Hematopoietic multipotent progenitor cell treated with erythropoietin and hydrocortisone succinate and interleukin-3 and kit ligand, for 4 days (in vitro differentiated cells): ENCODE measurements around the gene NDOR1.
A peak's percentile ranks its signal among the peaks of the same experiment; 100 is the strongest.

ENCODE experiments used
- DNase-seq: peaks from one replicate; pipeline ENCODE4 v3.0.0-alpha.2; 2015

The NDOR1 gene

DNA sequence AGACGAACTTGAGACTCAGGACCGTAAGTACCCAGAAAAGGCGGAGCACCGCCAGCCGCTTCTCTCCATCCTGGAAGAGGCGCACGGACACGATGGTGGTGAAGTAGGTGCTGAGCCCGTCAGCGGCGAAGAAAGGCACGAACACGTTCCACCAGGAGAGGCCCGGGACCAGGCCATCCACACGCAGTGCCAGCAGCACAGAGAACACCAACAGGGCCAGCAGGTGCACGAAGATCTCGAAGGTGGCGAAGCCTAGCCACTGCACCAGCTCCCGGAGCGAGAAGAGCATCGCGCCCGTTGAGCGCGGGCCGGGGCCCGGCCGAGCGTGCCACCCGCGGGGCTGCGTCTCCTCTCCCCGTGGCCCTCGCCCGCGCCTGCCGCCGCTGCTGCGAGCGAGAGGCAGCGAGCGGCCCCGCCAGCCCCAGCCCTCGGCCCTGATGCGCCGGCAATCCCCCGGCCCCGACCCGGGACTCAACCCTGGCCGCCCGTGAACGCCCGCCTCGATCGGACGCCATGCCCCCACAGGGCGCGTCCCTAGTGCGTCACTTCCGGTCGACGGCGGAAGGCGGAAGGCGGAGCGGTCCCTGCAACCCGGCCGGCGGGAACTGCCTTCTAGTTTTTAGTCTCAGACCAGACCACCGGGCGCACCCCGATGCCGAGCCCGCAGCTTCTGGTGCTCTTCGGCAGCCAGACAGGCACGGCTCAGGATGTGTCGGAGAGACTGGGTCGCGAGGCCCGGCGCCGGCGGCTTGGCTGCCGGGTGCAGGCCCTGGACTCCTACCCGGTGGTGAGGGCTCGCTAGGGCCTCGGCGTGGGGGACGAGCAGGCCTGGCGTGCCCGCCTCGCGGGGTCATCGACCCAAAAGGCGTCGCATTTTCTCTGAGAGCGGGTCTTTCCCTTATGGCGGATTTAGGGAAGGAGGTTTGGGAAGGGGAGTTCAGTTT lies at the start of gene NDOR1, which contains the start of gene TMEM203:
TSS of gene NDOR1 (plus strand) at position 575 of the 944 bp plus-strand sequence. CDS start at position 653, 78 bp downstream.
TSS of gene TMEM203 (minus strand) at position 523 of the 944 bp plus-strand sequence. CDS start at position 289, 234 bp downstream.
- peak; percentile 96 for DNase-seq

- DNase-seq = peak; percentile 79
Observed at GRCh38 chr9:137156567-137157375, 48.7 kb upstream of the NDOR1 start.

DNA sequence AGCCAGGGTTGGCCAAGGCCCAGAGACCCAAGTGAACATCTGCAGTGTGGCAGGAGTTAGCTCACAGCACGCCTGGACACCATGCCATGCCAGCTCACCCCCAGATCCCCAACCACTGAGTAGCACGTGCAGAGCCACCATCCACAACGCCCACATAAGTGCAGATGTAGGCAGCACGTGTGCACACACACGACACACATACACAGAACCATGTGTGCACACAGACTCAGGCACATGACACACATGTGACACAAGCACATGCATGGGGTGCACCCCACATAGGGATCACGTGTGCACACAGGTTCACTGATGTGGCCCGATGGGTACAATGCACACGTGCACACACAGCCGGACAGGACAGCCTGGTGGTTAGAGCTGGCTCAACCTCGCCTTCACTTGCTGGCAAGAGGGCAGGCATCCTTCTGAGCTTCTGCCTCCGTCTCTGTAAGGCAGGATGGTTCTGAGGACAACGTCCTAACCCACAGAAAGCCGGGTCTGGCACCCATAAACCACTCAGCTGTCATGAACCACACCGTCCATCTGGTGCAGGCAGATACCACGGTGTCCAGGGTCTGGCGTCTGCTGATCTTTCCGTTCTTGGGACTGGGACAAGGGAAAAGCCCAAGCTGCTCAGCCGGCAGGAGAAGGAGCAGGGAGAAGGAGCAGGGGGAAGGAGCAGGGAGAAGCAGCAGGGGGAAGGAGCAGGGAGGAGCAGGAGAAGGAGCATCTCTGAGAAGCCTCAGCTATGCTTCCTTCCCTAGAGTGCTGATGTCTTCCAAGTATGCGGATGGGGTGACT lies 47.7 kb upstream of the NDOR1 start:
- DNase-seq = no peak

- no peak for DNase-seq
Observed at GRCh38 chr9:137158625-137159024, 46.9 kb upstream of the NDOR1 start.

DNA sequence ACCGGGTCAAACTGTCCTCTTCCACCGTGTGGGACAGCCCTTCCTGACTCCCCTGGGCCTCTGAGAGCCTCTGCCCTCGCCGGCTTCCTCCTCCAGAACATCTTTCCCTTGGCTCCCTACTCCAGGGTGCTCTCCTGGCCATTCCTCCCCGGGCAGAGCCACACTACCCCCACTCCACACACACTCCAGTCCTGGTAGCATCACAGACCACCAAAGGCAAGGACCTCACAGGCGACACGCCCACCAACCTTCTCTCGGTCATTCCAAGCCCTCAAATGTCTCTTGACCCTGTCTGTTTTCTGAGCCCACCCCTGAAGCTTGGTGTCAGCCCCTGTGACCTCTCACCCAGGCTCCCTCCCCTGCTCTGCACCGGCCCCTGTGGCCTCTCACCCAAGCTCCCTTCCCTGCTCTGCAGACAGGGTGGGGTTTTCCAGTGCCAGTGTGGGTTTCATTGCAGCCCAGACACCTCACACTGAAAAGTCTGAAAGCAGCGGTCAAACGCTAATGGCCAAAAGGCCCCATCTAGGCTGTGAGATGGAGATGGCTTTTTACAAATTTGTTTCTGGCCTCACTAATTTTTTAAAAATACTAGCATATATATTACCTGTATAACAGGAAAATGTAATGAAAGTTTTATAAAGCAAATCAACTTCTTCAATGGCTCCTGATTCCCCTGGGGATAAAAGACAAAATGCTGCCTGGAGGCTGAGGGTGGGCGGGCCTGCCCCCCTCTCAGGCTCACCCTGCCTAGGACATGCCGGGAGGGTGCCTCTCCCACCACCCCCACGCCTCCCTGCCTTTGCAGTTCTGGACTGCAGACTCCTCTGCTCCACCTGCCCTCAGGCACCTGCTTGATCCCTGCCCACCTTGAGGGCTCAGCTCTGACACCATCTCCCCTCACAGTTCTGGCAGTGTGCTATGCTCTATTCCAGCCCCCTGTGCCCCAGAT lies 46.1 kb upstream of the NDOR1 start:
- no peak for DNase-seq

DNA sequence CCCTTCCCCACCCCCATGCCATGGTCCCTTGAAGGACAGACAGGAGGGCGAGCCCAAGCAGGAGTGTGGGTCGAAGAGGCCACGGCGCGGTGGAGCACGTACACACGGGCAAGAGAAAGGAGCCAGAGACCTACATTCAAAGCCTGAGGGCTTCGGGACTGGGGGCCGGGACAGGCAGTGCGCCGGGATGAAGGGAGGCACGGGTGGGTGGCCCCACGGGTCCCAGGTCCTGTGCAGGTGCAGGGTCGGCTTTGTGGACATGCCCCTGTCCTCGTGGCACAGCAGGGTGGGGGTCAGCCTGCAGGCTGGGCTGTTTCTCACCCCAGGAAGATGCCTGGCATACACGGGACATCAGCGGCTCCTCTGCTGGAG lies 45.5 kb upstream of the NDOR1 start:
- DNase-seq = no peak

GRCh38 chr9:137160716-137161557 lies 44.6 kb upstream of the NDOR1 start:
- no peak for DNase-seq

GRCh38 chr9:137161558-137162486 lies 43.7 kb upstream of the NDOR1 start:
- peak; percentile 41 for DNase-seq

DNA sequence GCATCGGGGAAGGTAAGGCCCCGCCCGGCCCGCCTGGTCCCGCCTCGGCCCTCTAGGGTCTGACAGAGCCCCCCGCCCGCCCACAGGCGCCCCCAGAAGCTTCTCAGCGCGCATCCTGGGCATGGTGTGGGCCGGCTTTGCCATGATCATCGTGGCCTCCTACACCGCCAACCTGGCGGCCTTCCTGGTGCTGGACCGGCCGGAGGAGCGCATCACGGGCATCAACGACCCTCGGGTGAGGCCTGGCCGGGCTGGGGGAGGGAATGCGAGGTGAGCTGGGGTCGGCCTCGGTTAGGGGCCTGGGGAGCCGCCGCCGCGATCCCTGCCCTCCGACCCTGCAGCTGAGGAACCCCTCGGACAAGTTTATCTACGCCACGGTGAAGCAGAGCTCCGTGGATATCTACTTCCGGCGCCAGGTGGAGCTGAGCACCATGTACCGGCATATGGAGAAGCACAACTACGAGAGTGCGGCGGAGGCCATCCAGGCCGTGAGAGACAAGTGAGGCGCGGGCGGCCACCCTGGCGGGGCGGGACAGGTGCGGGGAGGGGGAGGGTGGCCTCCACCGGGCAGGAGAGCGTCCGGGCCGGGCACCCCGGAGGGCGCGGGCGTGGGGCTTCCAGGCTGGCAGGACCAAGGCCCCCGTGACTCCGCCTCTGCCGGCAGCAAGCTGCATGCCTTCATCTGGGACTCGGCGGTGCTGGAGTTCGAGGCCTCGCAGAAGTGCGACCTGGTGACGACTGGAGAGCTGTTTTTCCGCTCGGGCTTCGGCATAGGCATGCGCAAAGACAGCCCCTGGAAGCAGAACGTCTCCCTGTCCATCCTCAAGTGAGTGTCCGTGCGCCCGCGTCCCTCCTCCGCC lies 42.8 kb upstream of the NDOR1 start:
- peak; percentile 40 for DNase-seq

- DNase-seq = no peak
Observed at GRCh38 chr9:137163365-137163715, 42.2 kb upstream of the NDOR1 start.

GRCh38 chr9:137163805-137164204 lies 41.7 kb upstream of the NDOR1 start:
- DNase-seq = no peak

GRCh38 chr9:137164370-137165249 lies 40.9 kb upstream of the NDOR1 start:
- DNase-seq = no peak

- DNase-seq = no peak
Observed at GRCh38 chr9:137165250-137165836, 40.2 kb upstream of the NDOR1 start.

- DNase-seq = no peak
Observed at GRCh38 chr9:137166380-137167229, 38.9 kb upstream of the NDOR1 start.

DNA sequence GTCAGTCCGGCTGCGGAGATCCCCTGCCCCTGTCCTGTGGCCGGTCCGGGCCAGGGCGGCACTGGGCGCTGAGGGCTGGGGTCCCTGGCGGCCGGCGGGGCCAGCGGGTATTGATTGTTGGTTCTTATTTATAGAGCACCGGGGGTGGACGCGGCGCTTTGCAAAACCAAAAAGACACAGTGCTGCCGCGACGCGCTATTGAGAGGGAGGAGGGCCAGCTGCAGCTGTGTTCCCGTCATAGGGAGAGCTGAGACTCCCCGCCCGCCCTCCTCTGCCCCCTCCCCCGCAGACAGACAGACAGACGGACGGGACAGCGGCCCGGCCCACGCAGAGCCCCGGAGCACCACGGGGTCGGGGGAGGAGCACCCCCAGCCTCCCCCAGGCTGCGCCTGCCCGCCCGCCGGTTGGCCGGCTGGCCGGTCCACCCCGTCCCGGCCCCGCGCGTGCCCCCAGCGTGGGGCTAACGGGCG lies 38.2 kb upstream of the NDOR1 start:
- DNase-seq = peak; percentile 41
